HepG2 (cell line): ENCODE measurements around the gene SEMA4A. TPM values are rescaled to one million over a fixed set of nuclear protein-coding genes. Genes with fewer than 3 reads are reported as not detected.

Experiments used
- ATAC-seq: fragments of 200-7000 bp; cut with Tn5 transposase; 3 replicates; pipeline ENCODE4 v1.9.1; 2020; ENCODE audit warnings: mild to moderate bottlenecking, moderate library complexity
- BruUV-seq: library from RNA; stranded (reverse); fragments of 400-500 nt; replicated peaks from 2 replicates; lab custom pipeline; 2021; lab: Mats Ljungman, UMichigan
- CTCF ChIA-PET: fragments of 300-600 bp; formaldehyde crosslinking; extraction: SDS; loops from one replicate; lab custom pipeline; 2021; ENCODE audit warnings: low total read pairs, inconsistent platforms, low intra/inter-chr PET ratio; lab: Yijun Ruan, JAX
- POLR2A ChIA-PET: fragments of 350-600 bp; sonication (Branson Sonifier 250); formaldehyde crosslinking; loops from one replicate; lab custom pipeline; 2020; ENCODE audit warnings: antibody characterized with exemption, inconsistent platforms; lab: Yijun Ruan, JAX
- DNase-seq: peaks from one replicate; pipeline ENCODE4 v3.0.0-alpha.2; 2015; ENCODE audit warnings: low spot score
- FAIRE-seq: peaks from 3 replicates; lab custom pipeline; 2011; peaks lifted over from hg19 to GRCh38; lab: Jason Lieb, UNC
- H2AFZ ChIP-seq: one replicate; pipeline ENCODE4 v1.6.1; 2011; ENCODE audit warnings: low read length, inconsistent platforms
- H3K27ac ChIP-seq: fragments of 300-600 bp; 3 replicates; pipeline ENCODE4 v1.8.0; 2011; ENCODE audit warnings: mixed run types, mild to moderate bottlenecking, mixed read lengths, low read length, inconsistent platforms; ENCODE audit not compliant: insufficient read depth; ENCODE audit errors: extremely low read length
- H3K27me3 ChIP-seq, 2 experiments: fragments of 200-600 bp in 1 of 2; 2 replicates in 1 of 2; 3 replicates in 1 of 2; pipeline versions ENCODE4 v1.6.0 to v1.8.0; 2011; ENCODE audit warnings: low read length in 2 of 2, mild to moderate bottlenecking in 2 of 2, moderate library complexity in 2 of 2, inconsistent platforms in 1 of 2; ENCODE audit not compliant: insufficient read depth in 2 of 2, control insufficient read depth in 1 of 2
- H3K36me3 ChIP-seq, 2 experiments: fragments of 200-600 bp in 1 of 2; replicated peaks in 1 of 2; 2 replicates in 1 of 2; 3 replicates in 1 of 2; pipeline versions ENCODE4 v1.5.1 to v1.8.0; 2011; ENCODE audit warnings: low read length in 2 of 2, inconsistent platforms in 1 of 2; ENCODE audit not compliant: insufficient read depth in 2 of 2, control insufficient read depth in 1 of 2
- H3K4me1 ChIP-seq: 2 replicates; pipeline ENCODE4 v1.5.1; 2012; ENCODE audit warnings: low read length, inconsistent platforms; ENCODE audit not compliant: insufficient read depth
- H3K4me2 ChIP-seq: 2 replicates; pipeline ENCODE4 v1.6.0; 2011; ENCODE audit warnings: low read depth, low read length, inconsistent platforms
- H3K4me3 ChIP-seq, 3 experiments: fragments of 200-600 bp in 1 of 3; sonication (generic), shearing (Covaris generic) in 1 of 3; replicated peaks in 1 of 3; 2 replicates each; pipeline ENCODE4 v1.5.1; 2011 to 2016; ENCODE audit warnings: low read length in 3 of 3, inconsistent platforms in 2 of 3, low read depth in 2 of 3, mild to moderate bottlenecking in 2 of 3, control low read depth in 1 of 3, mixed read lengths in 1 of 3; ENCODE audit not compliant: insufficient read depth in 1 of 3
- H3K79me2 ChIP-seq: one replicate; pipeline ENCODE4 v1.6.1; 2011; ENCODE audit warnings: low read length, inconsistent platforms; ENCODE audit not compliant: insufficient read depth
- H3K9ac ChIP-seq: 2 replicates; pipeline ENCODE4 v1.6.0; 2011; ENCODE audit warnings: mild to moderate bottlenecking, low read depth, low read length, inconsistent platforms; ENCODE audit not compliant: insufficient read depth
- H3K9me3 ChIP-seq: 2 replicates; pipeline ENCODE4 v1.5.1; 2012; ENCODE audit warnings: mild to moderate bottlenecking, low read length
- H4K20me1 ChIP-seq: 2 replicates; pipeline ENCODE4 v1.6.0; 2011; ENCODE audit warnings: inconsistent platforms, mild to moderate bottlenecking, low read length, moderate library complexity; ENCODE audit not compliant: insufficient read depth
- GATAD2A ChIP-seq: IDR thresholded peaks from 2 replicates; pipeline ENCODE4 v1.6.1; 2016
- HMGA1 ChIP-seq: sonication (generic); formaldehyde crosslinking; conservative IDR thresholded peaks from 2 replicates; pipeline ENCODE4 v1.4.0; 2020; ENCODE audit warnings: missing genetic modification reagents
- HNF4A ChIP-seq: sonication (generic); formaldehyde crosslinking; IDR thresholded peaks from 2 replicates; pipeline ENCODE4 v1.4.0; 2020; ENCODE audit warnings: missing genetic modification reagents
- MYC ChIP-seq: sonication (generic); formaldehyde crosslinking; IDR thresholded peaks from 2 replicates; pipeline ENCODE4 v1.9.0; 2021; ENCODE audit warnings: missing genetic modification reagents, borderline replicate concordance
- SNAPC5 ChIP-seq: sonication (generic); formaldehyde crosslinking; IDR thresholded peaks from 2 replicates; pipeline ENCODE4 v1.8.1; 2023; ENCODE audit warnings: mild to moderate bottlenecking, missing genetic modification reagents, borderline replicate concordance
- SP1 ChIP-seq, 2 experiments: fragments of 450-650 bp in 1 of 2; sonication (generic) in 1 of 2; formaldehyde crosslinking in 1 of 2; IDR thresholded peaks; 2 replicates each; pipeline versions ENCODE4 v1.4.0 to v1.6.1; 2016 to 2020; ENCODE audit warnings: missing genetic modification reagents in 1 of 2
- TCF12 ChIP-seq, 2 experiments: fragments of 450-650 bp in 1 of 2; sonication (generic) in 1 of 2; formaldehyde crosslinking in 1 of 2; IDR thresholded peaks; 2 replicates each; pipeline versions ENCODE4 v1.6.1 to v1.8.0; 2017 to 2022; ENCODE audit warnings: antibody characterized with exemption in 1 of 2, mild to moderate bottlenecking in 1 of 2, missing genetic modification reagents in 1 of 2, moderate library complexity in 1 of 2
- ZBTB26 ChIP-seq: IDR thresholded peaks from 2 replicates; pipeline ENCODE4 v1.6.1; 2016; ENCODE audit warnings: missing compliant biosample characterization, missing genetic modification reagents, borderline replicate concordance
- ZBTB7A ChIP-seq: sonication (generic); formaldehyde crosslinking; IDR thresholded peaks from 2 replicates; pipeline ENCODE4 v1.8.0; 2022; ENCODE audit warnings: mild to moderate bottlenecking, missing genetic modification reagents
- ZFP91 ChIP-seq: sonication (generic); formaldehyde crosslinking; IDR thresholded peaks from 2 replicates; pipeline ENCODE4 v1.9.0; 2022; ENCODE audit warnings: missing genetic modification reagents, mild to moderate bottlenecking, borderline replicate concordance
- ZNF263 ChIP-seq: sonication (generic); formaldehyde crosslinking; IDR thresholded peaks from 2 replicates; pipeline ENCODE4 v1.4.0; 2020; ENCODE audit warnings: missing genetic modification reagents
- ZNF274 ChIP-seq: sonication (generic); formaldehyde crosslinking; IDR thresholded peaks from 2 replicates; pipeline ENCODE4 v1.5.1; 2020; ENCODE audit warnings: mild to moderate bottlenecking, missing genetic modification reagents
- ZNF292 ChIP-seq: sonication (generic); formaldehyde crosslinking; IDR thresholded peaks from 2 replicates; pipeline ENCODE4 v1.8.1; 2022; ENCODE audit warnings: mild to moderate bottlenecking, low read depth, missing genetic modification reagents, borderline replicate concordance
- ZNF460 ChIP-seq: sonication (generic); formaldehyde crosslinking; IDR thresholded peaks from 2 replicates; pipeline ENCODE4 v1.5.1; 2020; ENCODE audit warnings: missing genetic modification reagents, mild to moderate bottlenecking, borderline replicate concordance
- ZNF576 ChIP-seq: sonication (generic); formaldehyde crosslinking; IDR thresholded peaks from 2 replicates; pipeline ENCODE4 v1.4.0; 2020; ENCODE audit warnings: mild to moderate bottlenecking, missing genetic modification reagents
- ZNF703 ChIP-seq: sonication (generic); formaldehyde crosslinking; IDR thresholded peaks from 2 replicates; pipeline ENCODE4 v1.5.1; 2020; ENCODE audit warnings: missing genetic modification reagents, mild to moderate bottlenecking, moderate library complexity, borderline replicate concordance
- ZNF75D ChIP-seq: sonication (generic); formaldehyde crosslinking; IDR thresholded peaks from 2 replicates; pipeline ENCODE4 v1.8.1; 2023; ENCODE audit warnings: missing genetic modification reagents, mild to moderate bottlenecking, borderline replicate concordance
- ZZZ3 ChIP-seq: sonication (generic); formaldehyde crosslinking; IDR thresholded peaks from 2 replicates; pipeline ENCODE4 v1.4.0; 2020; ENCODE audit warnings: missing genetic modification reagents, mild to moderate bottlenecking, borderline replicate concordance
- WGBS: methylation state at CpG from one replicate; pipeline ENCODE4 v1.1.6; 2017; ENCODE audit warnings: low lambda C conversion rate; 5-methylcytosine and 5-hydroxymethylcytosine counted together
- in situ Hi-C: cut with HindIII; loops from 2 replicates; pipeline ENCODE4 v1.10.0; 2017; ENCODE audit warnings: low pct_unique_long_range_greater_than_20kb; ENCODE audit not compliant: extremely low pct_ligation_motif_present
- intact Hi-C: fragments of 100-400 bp; cut with micrococcal nuclease; formaldehyde crosslinking; loops from one replicate; pipeline ENCODE4 v1.10.0; 2022; ENCODE audit not compliant: unreplicated experiment
- polyA plus RNA-seq, 8 experiments: library from polyadenylated mRNA; depleted of rRNA in 3 of 8; stranded (reverse) in 7 of 8; unstranded in 1 of 8; fragments of >200 nt; fragmentation: Illumina TruSeq in 4 of 8; extraction: Trizol in 4 of 8; gene quantifications; 2 replicates each; pipeline versions ENCODE4 v1.2.1 to v1.2.3, GENCODE V29; 2011 to 2016; ENCODE audit warnings: low read depth in 4 of 8, missing spikeins in 1 of 8, mixed read lengths in 1 of 8; ENCODE audit not compliant: insufficient read depth in 1 of 8
- total RNA-seq, 5 experiments: library from RNA; depleted of rRNA; stranded (reverse); fragments of >200 nt; fragmentation: Illumina TruSeq; extraction: Trizol; gene quantifications; 2 replicates each; pipeline ENCODE4 v1.2.3, GENCODE V29; 2016; ENCODE audit warnings: low read depth in 1 of 5

SEMA4A gene
- total and polyA plus RNA-seq, 2 of the 13 experiments (the other 11 are each of a cell fraction or from before 2014, with no cell fraction given), result 0.09 to 0.20 TPM

GRCh38 chr1:156176610-156177210, 23.3 kb downstream of the SEMA4A start:
- Histone ChIP-seq H3K4me2 (peak overlapping the region; percentile 60), H3K27ac (no peak overlapping the region), H4K20me1 (no peaks in the 10 kb centered on the region), H3K36me3 (no peaks in the 10 kb centered on the region), H2AFZ (no peak overlapping the region), H3K9me3 (no peaks in the 10 kb centered on the region), H3K9ac (no peak overlapping the region), H3K4me1 (peaks cover 90% of the 10 kb centered on the region), H3K79me2 (no peaks in the 10 kb centered on the region), H3K27me3 (no peaks in the 10 kb centered on the region), H3K4me3 (peak overlapping the region in 1 of 3 experiments; percentile 46; a peak in 1 of 6 replicates)
- FAIRE-seq (no peak), ATAC-seq (peak; percentile 12), DNase-seq (no peak)
- in situ Hi-C loops, result no loop called here
- ChIA-PET CTCF (no interaction called here), POLR2A (interaction anchor here (0.8 to 3.8 kb wide), 2 partner anchors 36 to 49 kb away, joined by 3 to 19 read pairs; partner anchors contain the start of gene PMF1)
- intact Hi-C loops, result no loop called here
- BruUV-seq, result no TSS peak
- WGBS, result no CpG with 5 or more reads among the region's 12 CpGs
- 0 out of 2 replicates have a peak, but pooled peaks have one; percentile 32 for TF ChIP-seq MYC
- no peak for TF ChIP-seq SP1 (IDR thresholded peaks at IDR 0.05)
- no peak for TF ChIP-seq SP1 (CRISPR knock-in tag; IDR thresholded peaks at IDR 0.05)
- TF ChIP-seq HMGA1 (CRISPR knock-in tag), result no peak
- TF ChIP-seq HNF4A (CRISPR knock-in tag), result peak; percentile 38
- TF ChIP-seq ZZZ3 (CRISPR knock-in tag), result no peak
- TF ChIP-seq ZNF274, result no peak
- no peak for TF ChIP-seq ZNF703 (CRISPR knock-in tag)
- TF ChIP-seq ZBTB7A, result 0 out of 2 replicates have a peak, but pooled peaks have one; percentile 32
- TF ChIP-seq ZNF576 (CRISPR knock-in tag), result no peak
- TF ChIP-seq ZBTB26 (CRISPR knock-in tag), result no peak
- TF ChIP-seq ZNF75D (CRISPR knock-in tag), result no peak
- no peak for TF ChIP-seq ZNF460 (CRISPR knock-in tag)
- TF ChIP-seq ZNF292 (CRISPR knock-in tag), result 0 out of 2 replicates have a peak, but pooled peaks have one; percentile 25
- no peak for TF ChIP-seq TCF12 (IDR thresholded peaks at IDR 0.05)
- TF ChIP-seq TCF12 (CRISPR knock-in tag; IDR thresholded peaks at IDR 0.05), result no peak
- TF ChIP-seq GATAD2A (CRISPR knock-in tag), result 0 out of 2 replicates have a peak, but pooled peaks have one; percentile 12
- peak; percentile 77; the same call in 1 of the 2 replicates for TF ChIP-seq ZFP91 (CRISPR knock-in tag)
- no peak for TF ChIP-seq SNAPC5 (CRISPR knock-in tag)
- TF ChIP-seq ZNF263 (CRISPR knock-in tag), result peak; percentile 62; the same call in 1 of the 2 replicates
